GM21529 (cell line): ENCODE measurements around the gene POTEB.
"Not testable (repeated sequence)": the region's sequence is repeated elsewhere in the genome, so short reads cannot be mapped to it uniquely, and the experiment has no call there.

Experiments
- ATAC-seq: cut with Tn5 transposase; IDR thresholded peaks from one replicate; pipeline ENCODE4 v1.9.1; 2021; ENCODE audit not compliant: unreplicated experiment

The POTEB gene

DNA sequence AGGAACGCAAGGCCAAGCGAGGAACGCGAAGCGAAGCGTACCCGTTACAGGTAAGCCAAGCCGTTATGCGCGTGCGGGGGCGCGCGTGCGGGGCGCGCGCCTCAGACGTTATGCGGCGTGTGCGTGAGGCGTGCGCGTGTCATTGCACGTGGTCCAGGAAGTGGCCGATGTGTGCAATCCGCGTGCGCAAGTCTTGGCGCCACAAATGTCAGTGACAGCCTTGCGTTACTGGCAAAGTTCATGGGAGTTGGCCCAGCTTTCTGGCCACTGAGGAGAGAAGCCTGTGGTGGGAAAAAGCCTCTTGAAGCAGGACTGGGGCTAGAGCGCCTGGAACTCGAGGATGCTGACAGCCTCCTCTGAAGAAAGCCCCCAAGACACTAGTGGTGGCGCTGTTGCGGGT is at the start of gene POTEB:
Gene POTEB, minus strand, starts transcription at position 101 of the 400 bp plus-strand sequence. CDS start 489 bp downstream, outside the sequence.
- not testable (repeated sequence) for ATAC-seq

- ATAC-seq = not testable (repeated sequence)
These were observed 13.4 kb upstream of the POTEB start for GRCh38 chr15:21890955-21891354.

DNA sequence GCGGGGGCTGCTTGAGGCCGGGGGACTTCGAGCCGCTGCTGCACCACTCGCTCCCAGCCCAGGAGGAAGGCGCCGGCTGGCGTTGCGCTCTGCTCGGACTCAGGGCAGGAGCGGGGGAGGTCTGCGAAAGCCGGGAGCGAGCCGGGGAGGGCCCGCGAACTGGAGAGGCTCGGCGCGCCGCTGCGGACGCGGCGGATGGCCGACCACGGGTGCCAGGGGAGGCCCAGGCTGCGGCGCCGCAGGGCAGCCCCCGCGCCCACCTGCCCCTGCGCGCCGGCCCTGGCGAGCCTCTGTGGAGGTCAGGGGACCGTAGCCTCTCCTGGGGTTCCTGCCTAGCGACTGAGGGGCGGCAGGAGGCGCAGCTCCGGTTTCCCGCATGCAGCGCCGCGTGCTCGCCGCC is 12.0 kb upstream of the POTEB start:
- ATAC-seq = not testable (repeated sequence)

DNA sequence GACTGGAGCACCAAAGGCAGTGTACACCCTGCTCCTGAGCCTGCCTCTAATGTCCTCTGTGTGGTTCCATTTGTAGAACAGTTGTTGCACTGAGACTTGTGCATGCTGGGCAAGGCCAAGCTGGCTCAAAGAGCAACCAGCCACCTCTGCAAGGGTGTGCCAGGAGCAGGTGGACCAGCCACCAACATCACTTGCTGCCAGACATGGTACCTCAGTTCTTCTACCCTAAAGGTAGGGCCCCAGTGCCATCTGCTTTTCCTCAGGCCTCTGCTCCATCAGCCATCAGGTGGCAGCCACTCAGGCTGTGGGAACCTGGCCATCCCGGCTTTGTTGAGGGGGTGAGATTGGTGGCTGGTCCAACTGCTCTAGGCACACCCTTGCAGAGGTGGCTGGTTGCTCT is 38.7 kb downstream of the POTEB start:
- ATAC-seq = not testable (repeated sequence)
